ENCODE results near the gene RPS6KA5. TPM values are rescaled to one million over a fixed set of nuclear protein-coding genes. Genes with fewer than 3 reads are reported as not detected.
A peak's percentile ranks its signal among the peaks of the same experiment; 100 is the strongest.

The RPS6KA5 gene
- total RNA-seq, 1 experiment from 2014 or later: 8.6 TPM

GRCh38 chr14:90871605-90872233 lies 188.7 kb downstream of the RPS6KA5 start:
- Histone ChIP-seq H4K20me1 (ENCODE audit: low read length) (no peaks in the 10 kb centered on the region), H3K9me2 (replicated peaks; ENCODE audit: low read length) (no peaks in the 10 kb centered on the region), H3K9ac (ENCODE audit: low read length) (no peak overlapping the region), H3K4me3 (ENCODE audit: low read length) (no peak overlapping the region), H3K27me3 (ENCODE audit: low read length) (no peaks in the 10 kb centered on the region), H3K36me3 (ENCODE audit: low read depth, low read length) (no peaks in the 10 kb centered on the region), H3K27ac (ENCODE audit: low read length) (no peak overlapping the region), H3F3A (ENCODE audit: low read length, unreplicated experiment) (no peaks in the 10 kb centered on the region), H3K9me3 (ENCODE audit: low read length) (no peaks in the 10 kb centered on the region), H2AFZ (ENCODE audit: low read length) (no peak overlapping the region), H3K79me2 (ENCODE audit: low read length) (no peaks in the 10 kb centered on the region), H3K4me2 (ENCODE audit: low read length) (peak overlapping the region; percentile 2; the same call in 1 of the 2 replicates), H3K4me1 (ENCODE audit: insufficient read depth, low read length) (peaks cover 12% of the 10 kb centered on the region)
- DNase-seq: peak; percentile 76
- ChIA-PET POLR2A (ENCODE audit: unreplicated experiment) (interaction anchor here (0.7 kb wide), 1 partner anchor 100 kb away, joined by 3 read pairs; no protein-coding TSS in a partner anchor), CTCF (interaction anchor here (0.7 kb wide), 1 partner anchor 10 kb away, joined by 9 read pairs; no protein-coding TSS in a partner anchor)
- ATAC-seq: peak; percentile 99
- TF ChIP-seq CTCF (conservative IDR thresholded peaks at IDR 0.05; ENCODE audit: low read depth, low read length) (no peak), EZH2 (IDR thresholded peaks at IDR 0.05; ENCODE audit: low read length, unreplicated experiment) (no peak), EZH2phosphoT487 (IDR thresholded peaks at IDR 0.05; ENCODE audit: borderline replicate concordance, low read length) (no peak)
- intact Hi-C loops (cut with micrococcal nuclease): no loop called here
- BruUV-seq (replicated peaks): no TSS peak

- ChIA-PET POLR2A (ENCODE audit: unreplicated experiment) (no interaction called here), CTCF (interaction anchor here (0.7 kb wide), 1 partner anchor 11 kb away, joined by 9 read pairs; no protein-coding TSS in a partner anchor)
- Histone ChIP-seq H3K4me2 (ENCODE audit: low read length) (no peak overlapping the region), H3K4me1 (ENCODE audit: insufficient read depth, low read length) (peaks cover 12% of the 10 kb centered on the region), H3K4me3 (ENCODE audit: low read length) (no peak overlapping the region), H3K27ac (ENCODE audit: low read length) (no peak overlapping the region), H3K27me3 (ENCODE audit: low read length) (no peaks in the 10 kb centered on the region), H2AFZ (ENCODE audit: low read length) (no peak overlapping the region), H3K79me2 (ENCODE audit: low read length) (no peaks in the 10 kb centered on the region), H3K9ac (ENCODE audit: low read length) (no peak overlapping the region), H4K20me1 (ENCODE audit: low read length) (no peaks in the 10 kb centered on the region), H3K36me3 (ENCODE audit: low read depth, low read length) (no peaks in the 10 kb centered on the region), H3K9me3 (ENCODE audit: low read length) (no peaks in the 10 kb centered on the region), H3K9me2 (replicated peaks; ENCODE audit: low read length) (no peaks in the 10 kb centered on the region), H3F3A (ENCODE audit: low read length, unreplicated experiment) (no peaks in the 10 kb centered on the region)
- TF ChIP-seq EZH2 (IDR thresholded peaks at IDR 0.05; ENCODE audit: low read length, unreplicated experiment) (no peak), CTCF (conservative IDR thresholded peaks at IDR 0.05; ENCODE audit: low read depth, low read length) (no peak), EZH2phosphoT487 (IDR thresholded peaks at IDR 0.05; ENCODE audit: borderline replicate concordance, low read length) (no peak)
- no TSS peak for BruUV-seq (replicated peaks)
- intact Hi-C loops (cut with micrococcal nuclease): no loop called here
- DNase-seq (no peak), ATAC-seq (no peak; the same call in 1 of the 2 replicates)
Measured at GRCh38 chr14:90870950-90871604, 189.4 kb downstream of the RPS6KA5 start.

GRCh38 chr14:90867501-90867900 lies 192.9 kb downstream of the RPS6KA5 start:
- Histone ChIP-seq H3F3A (ENCODE audit: low read length, unreplicated experiment) (no peaks in the 10 kb centered on the region), H3K36me3 (ENCODE audit: low read depth, low read length) (no peaks in the 10 kb centered on the region), H3K9ac (ENCODE audit: low read length) (no peak overlapping the region), H3K4me3 (ENCODE audit: low read length) (no peak overlapping the region), H3K4me1 (ENCODE audit: insufficient read depth, low read length) (peaks cover 12% of the 10 kb centered on the region), H3K4me2 (ENCODE audit: low read length) (no peak overlapping the region), H2AFZ (ENCODE audit: low read length) (no peak overlapping the region), H3K27me3 (ENCODE audit: low read length) (no peaks in the 10 kb centered on the region), H3K9me2 (replicated peaks; ENCODE audit: low read length) (no peaks in the 10 kb centered on the region), H3K27ac (ENCODE audit: low read length) (no peak overlapping the region), H3K79me2 (ENCODE audit: low read length) (no peaks in the 10 kb centered on the region), H4K20me1 (ENCODE audit: low read length) (no peaks in the 10 kb centered on the region), H3K9me3 (ENCODE audit: low read length) (no peaks in the 10 kb centered on the region)
- DNase-seq (no peak), ATAC-seq (no peak)
- POLR2A ChIA-PET (ENCODE audit: unreplicated experiment): no interaction called here
- no peak for TF ChIP-seq EZH2phosphoT487 (IDR thresholded peaks at IDR 0.05; ENCODE audit: borderline replicate concordance, low read length)
- TF ChIP-seq CTCF (conservative IDR thresholded peaks at IDR 0.05; ENCODE audit: low read depth, low read length): no peak
- no peak for TF ChIP-seq EZH2 (IDR thresholded peaks at IDR 0.05; ENCODE audit: low read length, unreplicated experiment)
- BruUV-seq (replicated peaks): no TSS peak
- intact Hi-C loops (cut with micrococcal nuclease): no loop called here
- CTCF ChIA-PET: no interaction called here

All from PC-3 (cell line).